Endothelial cell of umbilical vein (primary cell): ENCODE results near the gene KATNIP. TPM values are rescaled to one million over a fixed set of nuclear protein-coding genes. Genes with fewer than 3 reads are reported as not detected.

Experiments
- BruUV-seq: library from RNA; stranded (reverse); fragments of 400-500 nt; replicated peaks from 2 replicates; lab custom pipeline; 2021; lab: Mats Ljungman, UMichigan
- CTCF ChIA-PET: fragments of 300-600, 350-600 bp; sonication (Branson Sonifier 250); formaldehyde crosslinking; loops from one replicate; lab custom pipeline; 2021; ENCODE audit warnings: antibody characterized with exemption, inconsistent platforms; lab: Charles Lee
- POLR2A ChIA-PET: fragments of 300-600, 350-600 bp; sonication (Branson Sonifier 250); formaldehyde crosslinking; loops from one replicate; lab custom pipeline; 2021; ENCODE audit warnings: antibody characterized with exemption, inconsistent platforms; lab: Charles Lee
- DNase-seq: peaks from one replicate; pipeline ENCODE4 v3.0.0-alpha.2; 2011; ENCODE audit warnings: low read depth, low spot score
- FAIRE-seq: peaks from 2 replicates; lab custom pipeline; 2011; peaks lifted over from hg19 to GRCh38; lab: Jason Lieb, UNC
- H2AFZ ChIP-seq: 2 replicates; pipeline ENCODE4 v1.6.0; 2012; ENCODE audit warnings: low read depth, low read length, control low read depth, inconsistent platforms
- H3K27ac ChIP-seq: 2 replicates; pipeline ENCODE4 v1.5.1; 2011; ENCODE audit warnings: low read depth, mild to moderate bottlenecking, control low read depth, low read length, moderate library complexity; ENCODE audit not compliant: insufficient read depth
- H3K27me3 ChIP-seq, 2 experiments: 2 replicates each; pipeline versions ENCODE4 v1.6.0 to v1.6.1; 2011; ENCODE audit warnings: low read length in 2 of 2, mixed read lengths in 1 of 2; ENCODE audit not compliant: control insufficient read depth in 2 of 2, insufficient read depth in 2 of 2
- H3K36me3 ChIP-seq, 2 experiments: 2 replicates in 1 of 2; 3 replicates in 1 of 2; pipeline ENCODE4 v1.5.1; 2011; ENCODE audit warnings: low read length in 2 of 2, mild to moderate bottlenecking in 1 of 2, moderate library complexity in 1 of 2; ENCODE audit not compliant: control insufficient read depth in 2 of 2, insufficient read depth in 2 of 2; ENCODE audit errors: extremely low read depth in 1 of 2
- H3K4me1 ChIP-seq: 3 replicates; pipeline ENCODE4 v1.5.1; 2011; ENCODE audit warnings: mild to moderate bottlenecking, low read length; ENCODE audit not compliant: control insufficient read depth, insufficient read depth; ENCODE audit errors: extremely low read depth
- H3K4me2 ChIP-seq: 2 replicates; pipeline ENCODE4 v1.6.1; 2011; ENCODE audit warnings: low read length, control low read depth, mixed read lengths; ENCODE audit not compliant: insufficient read depth
- H3K4me3 ChIP-seq, 3 experiments: fragments of 200-600 bp in 1 of 3; sonication (generic), shearing (Covaris generic) in 1 of 3; replicated peaks in 1 of 3; 2 replicates each; pipeline ENCODE4 v1.5.1; 2011 to 2016; ENCODE audit warnings: control low read depth in 3 of 3, low read length in 3 of 3, mild to moderate bottlenecking in 2 of 3, inconsistent platforms in 1 of 3, low read depth in 1 of 3, moderate library complexity in 1 of 3; ENCODE audit not compliant: insufficient read depth in 1 of 3
- H3K79me2 ChIP-seq: 2 replicates; pipeline ENCODE4 v1.6.0; 2012; ENCODE audit warnings: low read length, inconsistent platforms; ENCODE audit not compliant: control insufficient read depth, insufficient read depth
- H3K9ac ChIP-seq: replicated peaks from 2 replicates; pipeline ENCODE3; 2011; ENCODE audit warnings: low read length, control low read depth; ENCODE audit not compliant: insufficient read depth; ENCODE audit errors: extremely low read depth
- H3K9me1 ChIP-seq: replicated peaks from 3 replicates; pipeline ENCODE4 v1.6.0; 2011; ENCODE audit warnings: mild to moderate bottlenecking, low read length; ENCODE audit not compliant: control insufficient read depth, insufficient read depth; ENCODE audit errors: extremely low read depth
- H3K9me3 ChIP-seq: replicated peaks from 2 replicates; pipeline ENCODE4 v1.5.1; 2012; ENCODE audit warnings: low read length, inconsistent platforms; ENCODE audit not compliant: control insufficient read depth, insufficient read depth
- H4K20me1 ChIP-seq: replicated peaks from 2 replicates; pipeline ENCODE3; 2011; ENCODE audit warnings: mild to moderate bottlenecking, low read length; ENCODE audit not compliant: control insufficient read depth, insufficient read depth; ENCODE audit errors: extremely low read depth
- EZH2 ChIP-seq: IDR thresholded peaks from 2 replicates; pipeline ENCODE4 v1.6.1; 2012; ENCODE audit warnings: borderline replicate concordance, low read depth, mild to moderate bottlenecking, moderate library complexity, low read length, inconsistent platforms; ENCODE audit not compliant: severe bottlenecking
- FOS ChIP-seq: IDR thresholded peaks from 2 replicates; pipeline ENCODE4 v1.6.1; 2011; ENCODE audit warnings: mild to moderate bottlenecking, low read length, moderate library complexity, borderline replicate concordance; ENCODE audit not compliant: insufficient read depth
- GATA2 ChIP-seq: IDR thresholded peaks from 2 replicates; pipeline ENCODE4 v1.7.0; 2011; ENCODE audit warnings: low read depth, mild to moderate bottlenecking, moderate library complexity, mixed read lengths, low read length; ENCODE audit not compliant: insufficient read length, insufficient read depth
- JUN ChIP-seq: IDR thresholded peaks from 2 replicates; pipeline ENCODE4 v1.6.1; 2011; ENCODE audit warnings: borderline replicate concordance, low read depth; ENCODE audit not compliant: insufficient read length, insufficient read depth
- MAX ChIP-seq: IDR thresholded peaks from 2 replicates; pipeline ENCODE4 v1.6.1; 2011; ENCODE audit not compliant: insufficient read depth, insufficient read length
- MYC ChIP-seq: IDR thresholded peaks from one replicate; pipeline ENCODE4 v1.6.1; 2011; ENCODE audit warnings: mild to moderate bottlenecking, low read depth, low read length
- POLR2A ChIP-seq: IDR thresholded peaks from 2 replicates; pipeline ENCODE4 v1.6.1; 2012; ENCODE audit warnings: low read depth, mild to moderate bottlenecking, control low read depth, low read length
- POLR2AphosphoS5 ChIP-seq: IDR thresholded peaks from 2 replicates; pipeline ENCODE4 v1.6.1; 2012; ENCODE audit warnings: low read depth, mild to moderate bottlenecking, control low read depth, low read length, moderate library complexity; ENCODE audit not compliant: insufficient read depth
- dilution Hi-C: fragments of 300-500 bp; cut with MboI; formaldehyde crosslinking; loops from one replicate; pipeline ENCODE4 v1.15.0; 2019; ENCODE audit warnings: low sequenced_read_pairs; ENCODE audit not compliant: extremely low pct_ligation_motif_present
- intact Hi-C: fragments of 100-400 bp; cut with micrococcal nuclease; formaldehyde crosslinking; loops from one replicate; pipeline ENCODE4 v1.10.0; 2022
- polyA plus RNA-seq, 4 experiments: library from polyadenylated mRNA; depleted of rRNA in 3 of 4; stranded (reverse) in 3 of 4; unstranded in 1 of 4; fragments of >200 nt; gene quantifications; 2 replicates each; pipeline versions ENCODE4 v1.2.1 to v1.2.3, GENCODE V29; 2011 to 2012; ENCODE audit warnings: missing spikeins in 1 of 4
- total RNA-seq: library from RNA; stranded (reverse); gene quantifications from 2 replicates; pipeline ENCODE4 v1.2.3, GENCODE V29; 2021
- TF ChIP-seq, protein P1 (sequence below), 2 donors: IDR thresholded peaks; 1 replicate in 1 of 2; 2 replicates in 1 of 2; pipeline ENCODE4 v1.5.1; 2011; ENCODE audit warnings: low read length in 2 of 2, mild to moderate bottlenecking in 2 of 2, moderate library complexity in 2 of 2, control low read depth in 1 of 2, inconsistent platforms in 1 of 2, low read depth in 1 of 2; ENCODE audit not compliant: insufficient read depth in 1 of 2; ENCODE audit errors: extremely low read depth in 1 of 2

KATNIP gene
- total and polyA plus RNA-seq, 2 donors (not counting 3 experiments of a cell fraction or from before 2014, with no cell fraction given) = 14.7 to 30.7 TPM

- no peak overlapping the region for H3K4me3 ChIP-seq
- no TSS peak for BruUV-seq
- peaks cover 0 to 33% of the 10 kb centered on the region in 2 experiments for H3K36me3 ChIP-seq
- intact Hi-C loops = no loop called here
- no peaks in the 10 kb centered on the region for H3K9me1 ChIP-seq
- H4K20me1 ChIP-seq = no peaks in the 10 kb centered on the region
- TF ChIP-seq FOS (no peak), JUN (no peak)
- no peak for FAIRE-seq
- ChIA-PET POLR2A (no interaction called here), CTCF (interaction anchor here (1.0 to 1.2 kb wide), 2 partner anchors 9 to 402 kb away, joined by 3 to 4 read pairs; no protein-coding TSS in a partner anchor)
- no peak overlapping the region for H2AFZ ChIP-seq
- no peaks in the 10 kb centered on the region for H3K27me3 ChIP-seq
- H3K79me2 ChIP-seq = no peaks in the 10 kb centered on the region
- no peaks in the 10 kb centered on the region for H3K9me3 ChIP-seq
- H3K4me1 ChIP-seq = no peaks in the 10 kb centered on the region
- no peak overlapping the region for H3K4me2 ChIP-seq
- H3K27ac ChIP-seq = no peak overlapping the region
- H3K9ac ChIP-seq = no peak overlapping the region
- dilution Hi-C loops = no loop called here
- no peak for DNase-seq
Observed at GRCh38 chr16:27511657-27512448, 38.1 kb upstream of the KATNIP start.

DNA sequence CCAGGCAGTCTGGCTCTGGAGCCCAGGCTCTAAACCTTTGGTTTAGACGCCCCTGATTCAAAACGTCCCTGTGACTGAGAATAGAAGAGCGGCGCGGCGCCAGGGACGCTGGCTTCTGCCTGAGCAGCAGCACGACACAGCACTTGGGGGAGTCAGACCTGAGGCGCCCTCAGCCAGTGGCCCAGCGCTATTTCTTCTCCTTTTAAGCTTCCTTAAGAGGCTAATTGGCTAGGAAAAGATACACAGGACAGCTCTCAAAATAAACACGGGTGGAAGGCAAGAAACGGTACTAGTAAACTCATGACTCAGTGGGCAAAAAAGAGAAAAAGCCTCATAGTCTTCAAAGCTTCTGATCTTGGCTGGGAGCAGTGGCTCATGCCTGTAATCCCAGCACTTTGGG, 35.1 kb upstream of the KATNIP start:
- no peaks in the 10 kb centered on the region for H3K9me3 ChIP-seq
- H3K9ac ChIP-seq = no peak overlapping the region
- H3K27ac ChIP-seq = no peak overlapping the region
- intact Hi-C loops = no loop called here
- ChIA-PET CTCF (interaction anchor here (0.9 to 2.3 kb wide), 4 partner anchors 9 to 556 kb away, joined by 3 to 15 read pairs (median 6); partner anchors contain the start of genes GTF3C1 and KATNIP), POLR2A (no interaction called here)
- dilution Hi-C loops = no loop called here
- no peak overlapping the region for H3K4me3 ChIP-seq
- no peak overlapping the region for H2AFZ ChIP-seq
- no peak for DNase-seq
- no TSS peak for BruUV-seq
- no peaks in the 10 kb centered on the region for H3K27me3 ChIP-seq
- no peak for TF ChIP-seq MAX
- TF ChIP-seq EZH2 = no peak
- TF ChIP-seq, protein P1, sequence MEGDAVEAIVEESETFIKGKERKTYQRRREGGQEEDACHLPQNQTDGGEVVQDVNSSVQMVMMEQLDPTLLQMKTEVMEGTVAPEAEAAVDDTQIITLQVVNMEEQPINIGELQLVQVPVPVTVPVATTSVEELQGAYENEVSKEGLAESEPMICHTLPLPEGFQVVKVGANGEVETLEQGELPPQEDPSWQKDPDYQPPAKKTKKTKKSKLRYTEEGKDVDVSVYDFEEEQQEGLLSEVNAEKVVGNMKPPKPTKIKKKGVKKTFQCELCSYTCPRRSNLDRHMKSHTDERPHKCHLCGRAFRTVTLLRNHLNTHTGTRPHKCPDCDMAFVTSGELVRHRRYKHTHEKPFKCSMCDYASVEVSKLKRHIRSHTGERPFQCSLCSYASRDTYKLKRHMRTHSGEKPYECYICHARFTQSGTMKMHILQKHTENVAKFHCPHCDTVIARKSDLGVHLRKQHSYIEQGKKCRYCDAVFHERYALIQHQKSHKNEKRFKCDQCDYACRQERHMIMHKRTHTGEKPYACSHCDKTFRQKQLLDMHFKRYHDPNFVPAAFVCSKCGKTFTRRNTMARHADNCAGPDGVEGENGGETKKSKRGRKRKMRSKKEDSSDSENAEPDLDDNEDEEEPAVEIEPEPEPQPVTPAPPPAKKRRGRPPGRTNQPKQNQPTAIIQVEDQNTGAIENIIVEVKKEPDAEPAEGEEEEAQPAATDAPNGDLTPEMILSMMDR (IDR thresholded peaks at IDR 0.05; ENCODE audit: extremely low read depth in 1 of 2, insufficient read depth in 1 of 2, low read depth in 1 of 2, low read length in 2 of 2) = no peak
- TF ChIP-seq GATA2 = no peak
- no peak for TF ChIP-seq FOS
- no peak for TF ChIP-seq JUN
- TF ChIP-seq POLR2AphosphoS5 = no peak
- no peak for TF ChIP-seq MYC
- no peak for TF ChIP-seq POLR2A
- peaks cover 2 to 29% of the 10 kb centered on the region in 2 experiments for H3K36me3 ChIP-seq
- no peaks in the 10 kb centered on the region for H3K79me2 ChIP-seq
- FAIRE-seq = no peak
- no peak overlapping the region for H3K4me2 ChIP-seq
- no peaks in the 10 kb centered on the region for H3K4me1 ChIP-seq
- no peaks in the 10 kb centered on the region for H4K20me1 ChIP-seq
- H3K9me1 ChIP-seq = no peaks in the 10 kb centered on the region
